ENCODE measurements around the gene GOLGA8J.
"Not testable (repeated sequence)": the region's sequence is repeated elsewhere in the genome, so short reads cannot be mapped to it uniquely, and the experiment has no call there.

GOLGA8J gene

GRCh38 chr15:30072630-30073029, 10.1 kb upstream of the GOLGA8J start:
- no peaks in the 10 kb centered on the region for H3K4me1 ChIP-seq (ENCODE audit: control insufficient read depth in 1 of 2, insufficient read depth in 2 of 2, low read length in 2 of 2)
- H3K27ac ChIP-seq (ENCODE audit: low read depth, low read length): no peak overlapping the region
- H3K36me3 ChIP-seq (ENCODE audit: control insufficient read depth in 1 of 2, insufficient read depth in 2 of 2, low read length in 2 of 2): no peaks in the 10 kb centered on the region
- no peaks in the 10 kb centered on the region for H3K9me3 ChIP-seq (ENCODE audit: control insufficient read depth in 1 of 2, low read length in 2 of 2)
- H3K4me3 ChIP-seq (ENCODE audit: low read depth in 1 of 2, low read length in 2 of 2): no peak overlapping the region
- H3K9ac ChIP-seq (ENCODE audit: low read depth in 1 of 2, low read length in 2 of 2): no peak overlapping the region
- peaks cover 0 to 5% of the 10 kb centered on the region in 2 donors for H3K27me3 ChIP-seq (ENCODE audit: control insufficient read depth in 1 of 2, insufficient read depth in 2 of 2, low read length in 2 of 2)

GRCh38 chr15:30073915-30074314, 8.8 kb upstream of the GOLGA8J start:
- no peak overlapping the region for H3K4me3 ChIP-seq (ENCODE audit: low read depth in 1 of 2, low read length in 2 of 2)
- H3K36me3 ChIP-seq (ENCODE audit: control insufficient read depth in 1 of 2, insufficient read depth in 2 of 2, low read length in 2 of 2): no peaks in the 10 kb centered on the region
- H3K9ac ChIP-seq (ENCODE audit: low read depth in 1 of 2, low read length in 2 of 2): no peak overlapping the region
- H3K9me3 ChIP-seq (ENCODE audit: control insufficient read depth in 1 of 2, low read length in 2 of 2): no peaks in the 10 kb centered on the region
- H3K27me3 ChIP-seq (ENCODE audit: control insufficient read depth in 1 of 2, insufficient read depth in 2 of 2, low read length in 2 of 2): peaks cover 0 to 5% of the 10 kb centered on the region in 2 donors
- no peak overlapping the region for H3K27ac ChIP-seq (ENCODE audit: low read depth, low read length)
- no peaks in the 10 kb centered on the region for H3K4me1 ChIP-seq (ENCODE audit: control insufficient read depth in 1 of 2, insufficient read depth in 2 of 2, low read length in 2 of 2)

GRCh38 chr15:30080816-30081215, 1.9 kb upstream of the GOLGA8J start:
- not testable (repeated sequence) for H3K4me3 ChIP-seq (ENCODE audit: low read depth in 1 of 2, low read length in 2 of 2); H3K27ac ChIP-seq (ENCODE audit: low read depth, low read length)

GRCh38 chr15:30097827-30098226, 15.1 kb downstream of the GOLGA8J start:
- H3K9me3 ChIP-seq (ENCODE audit: control insufficient read depth in 1 of 2, low read length in 2 of 2); H3K27me3 ChIP-seq (ENCODE audit: control insufficient read depth in 1 of 2, insufficient read depth in 2 of 2, low read length in 2 of 2); H3K4me1 ChIP-seq (ENCODE audit: control insufficient read depth in 1 of 2, insufficient read depth in 2 of 2, low read length in 2 of 2); H3K4me3 ChIP-seq (ENCODE audit: low read depth in 1 of 2, low read length in 2 of 2); H3K9ac ChIP-seq (ENCODE audit: low read depth in 1 of 2, low read length in 2 of 2); H3K36me3 ChIP-seq (ENCODE audit: control insufficient read depth in 1 of 2, insufficient read depth in 2 of 2, low read length in 2 of 2); H3K27ac ChIP-seq (ENCODE audit: low read depth, low read length): not testable (repeated sequence)

More at GRCh38 chr15:30080816-30081215, 1.9 kb upstream of the GOLGA8J start:
- not testable (repeated sequence) for H3K4me1 ChIP-seq (ENCODE audit: control insufficient read depth in 1 of 2, insufficient read depth in 2 of 2, low read length in 2 of 2); H3K36me3 ChIP-seq (ENCODE audit: control insufficient read depth in 1 of 2, insufficient read depth in 2 of 2, low read length in 2 of 2); H3K27me3 ChIP-seq (ENCODE audit: control insufficient read depth in 1 of 2, insufficient read depth in 2 of 2, low read length in 2 of 2); H3K9me3 ChIP-seq (ENCODE audit: control insufficient read depth in 1 of 2, low read length in 2 of 2); H3K9ac ChIP-seq (ENCODE audit: low read depth in 1 of 2, low read length in 2 of 2)

- H3K9ac ChIP-seq (ENCODE audit: low read depth in 1 of 2, low read length in 2 of 2); H3K4me3 ChIP-seq (ENCODE audit: low read depth in 1 of 2, low read length in 2 of 2); H3K27ac ChIP-seq (ENCODE audit: low read depth, low read length); H3K27me3 ChIP-seq (ENCODE audit: control insufficient read depth in 1 of 2, insufficient read depth in 2 of 2, low read length in 2 of 2); H3K9me3 ChIP-seq (ENCODE audit: control insufficient read depth in 1 of 2, low read length in 2 of 2); H3K4me1 ChIP-seq (ENCODE audit: control insufficient read depth in 1 of 2, insufficient read depth in 2 of 2, low read length in 2 of 2); H3K36me3 ChIP-seq (ENCODE audit: control insufficient read depth in 1 of 2, insufficient read depth in 2 of 2, low read length in 2 of 2): not testable (repeated sequence)
Observed at GRCh38 chr15:30102890-30103289, 20.1 kb downstream of the GOLGA8J start.

- not testable (repeated sequence) for H3K4me1 ChIP-seq (ENCODE audit: control insufficient read depth in 1 of 2, insufficient read depth in 2 of 2, low read length in 2 of 2); H3K36me3 ChIP-seq (ENCODE audit: control insufficient read depth in 1 of 2, insufficient read depth in 2 of 2, low read length in 2 of 2); H3K27ac ChIP-seq (ENCODE audit: low read depth, low read length); H3K9ac ChIP-seq (ENCODE audit: low read depth in 1 of 2, low read length in 2 of 2); H3K27me3 ChIP-seq (ENCODE audit: control insufficient read depth in 1 of 2, insufficient read depth in 2 of 2, low read length in 2 of 2); H3K9me3 ChIP-seq (ENCODE audit: control insufficient read depth in 1 of 2, low read length in 2 of 2)
- H3K4me3 ChIP-seq (ENCODE audit: low read depth in 1 of 2, low read length in 2 of 2): peak overlapping the region in 1 of 2 donors; percentile 40
Observed at GRCh38 chr15:30103941-30104507, 21.3 kb downstream of the GOLGA8J start.

- H3K27me3 ChIP-seq (ENCODE audit: control insufficient read depth in 1 of 2, insufficient read depth in 2 of 2, low read length in 2 of 2); H3K27ac ChIP-seq (ENCODE audit: low read depth, low read length); H3K36me3 ChIP-seq (ENCODE audit: control insufficient read depth in 1 of 2, insufficient read depth in 2 of 2, low read length in 2 of 2); H3K4me3 ChIP-seq (ENCODE audit: low read depth in 1 of 2, low read length in 2 of 2); H3K4me1 ChIP-seq (ENCODE audit: control insufficient read depth in 1 of 2, insufficient read depth in 2 of 2, low read length in 2 of 2); H3K9ac ChIP-seq (ENCODE audit: low read depth in 1 of 2, low read length in 2 of 2); H3K9me3 ChIP-seq (ENCODE audit: control insufficient read depth in 1 of 2, low read length in 2 of 2): not testable (repeated sequence)
Observed at GRCh38 chr15:30110591-30110990, 27.8 kb downstream of the GOLGA8J start.

- not testable (repeated sequence) for H3K9me3 ChIP-seq (ENCODE audit: control insufficient read depth in 1 of 2, low read length in 2 of 2); H3K9ac ChIP-seq (ENCODE audit: low read depth in 1 of 2, low read length in 2 of 2); H3K4me1 ChIP-seq (ENCODE audit: control insufficient read depth in 1 of 2, insufficient read depth in 2 of 2, low read length in 2 of 2); H3K27me3 ChIP-seq (ENCODE audit: control insufficient read depth in 1 of 2, insufficient read depth in 2 of 2, low read length in 2 of 2); H3K4me3 ChIP-seq (ENCODE audit: low read depth in 1 of 2, low read length in 2 of 2); H3K27ac ChIP-seq (ENCODE audit: low read depth, low read length); H3K36me3 ChIP-seq (ENCODE audit: control insufficient read depth in 1 of 2, insufficient read depth in 2 of 2, low read length in 2 of 2)
Observed at GRCh38 chr15:30130066-30130465, 47.3 kb downstream of the GOLGA8J start.

GRCh38 chr15:30134751-30135150, 52.0 kb downstream of the GOLGA8J start, which contains the start of gene GOLGA8T:
GOLGA8T (plus strand) TSS chr15:30135051; CDS start chr15:30135149, 98 bp downstream.
- H3K4me1 ChIP-seq (ENCODE audit: control insufficient read depth in 1 of 2, insufficient read depth in 2 of 2, low read length in 2 of 2); H3K4me3 ChIP-seq (ENCODE audit: low read depth in 1 of 2, low read length in 2 of 2); H3K9ac ChIP-seq (ENCODE audit: low read depth in 1 of 2, low read length in 2 of 2); H3K27me3 ChIP-seq (ENCODE audit: control insufficient read depth in 1 of 2, insufficient read depth in 2 of 2, low read length in 2 of 2); H3K27ac ChIP-seq (ENCODE audit: low read depth, low read length); H3K9me3 ChIP-seq (ENCODE audit: control insufficient read depth in 1 of 2, low read length in 2 of 2); H3K36me3 ChIP-seq (ENCODE audit: control insufficient read depth in 1 of 2, insufficient read depth in 2 of 2, low read length in 2 of 2): not testable (repeated sequence)

Data from duodenal mucosa (tissue), 2 donors.